Measurements from ENCODE around the gene ABCC4.

The ABCC4 gene

GRCh38 chr13:95155504-95155903 lies 145.7 kb downstream of the ABCC4 start:
- no peak for DNase-seq (ENCODE audit: low read depth)

- peak; percentile 58 for DNase-seq (ENCODE audit: low read depth)
These were observed 146.2 kb downstream of the ABCC4 start for GRCh38 chr13:95155093-95155492.

GRCh38 chr13:95154413-95154886 lies 146.8 kb downstream of the ABCC4 start:
- DNase-seq (ENCODE audit: low read depth), result no peak

GRCh38 chr13:95153647-95154412 lies 147.4 kb downstream of the ABCC4 start:
- DNase-seq (ENCODE audit: low read depth), result peak; percentile 68

GRCh38 chr13:95151942-95152587 lies 149.2 kb downstream of the ABCC4 start:
- DNase-seq (ENCODE audit: low read depth), result no peak

GRCh38 chr13:95150555-95150954 lies 150.7 kb downstream of the ABCC4 start:
- no peak for DNase-seq (ENCODE audit: low read depth)

- no peak for DNase-seq (ENCODE audit: low read depth)
These were observed 154.8 kb downstream of the ABCC4 start for GRCh38 chr13:95146486-95146885.

- DNase-seq (ENCODE audit: low read depth), result no peak
These were observed 155.7 kb downstream of the ABCC4 start for GRCh38 chr13:95145587-95145986.

GRCh38 chr13:95140502-95140901 lies 160.7 kb downstream of the ABCC4 start:
- DNase-seq (ENCODE audit: low read depth), result no peak

- DNase-seq (ENCODE audit: low read depth), result no peak
These were observed 162.2 kb downstream of the ABCC4 start for GRCh38 chr13:95138876-95139585.

GRCh38 chr13:95137096-95137495 lies 164.2 kb downstream of the ABCC4 start:
- no peak for DNase-seq (ENCODE audit: low read depth)

- no peak for DNase-seq (ENCODE audit: low read depth)
These were observed 164.6 kb downstream of the ABCC4 start for GRCh38 chr13:95136638-95137037.

- DNase-seq (ENCODE audit: low read depth), result no peak
These were observed 167.8 kb downstream of the ABCC4 start for GRCh38 chr13:95133498-95133897.

GRCh38 chr13:95129004-95129403 lies 172.2 kb downstream of the ABCC4 start:
- DNase-seq (ENCODE audit: low read depth), result no peak

- DNase-seq (ENCODE audit: low read depth), result no peak
These were observed 173.1 kb downstream of the ABCC4 start for GRCh38 chr13:95128045-95128643.

- DNase-seq (ENCODE audit: low read depth), result no peak
These were observed 176.3 kb downstream of the ABCC4 start for GRCh38 chr13:95124959-95125358.

- no peak for DNase-seq (ENCODE audit: low read depth)
These were observed 177.5 kb downstream of the ABCC4 start for GRCh38 chr13:95123726-95124125.

GRCh38 chr13:95122063-95122462 lies 179.2 kb downstream of the ABCC4 start:
- DNase-seq (ENCODE audit: low read depth), result peak; percentile 57

- DNase-seq (ENCODE audit: low read depth), result no peak
These were observed 179.7 kb downstream of the ABCC4 start for GRCh38 chr13:95121516-95121915.

GRCh38 chr13:95120650-95121049 lies 180.6 kb downstream of the ABCC4 start:
- DNase-seq (ENCODE audit: low read depth), result no peak

- no peak for DNase-seq (ENCODE audit: low read depth)
These were observed 182.5 kb downstream of the ABCC4 start for GRCh38 chr13:95118541-95119324.

GRCh38 chr13:95117092-95117491 lies 184.2 kb downstream of the ABCC4 start:
- no peak for DNase-seq (ENCODE audit: low read depth)

Data from iris pigment epithelial cell (primary cell).